ENCODE measurements around the gene TST. TPM values are rescaled to one million over a fixed set of nuclear protein-coding genes. Genes with fewer than 3 reads are reported as not detected.
A peak's percentile ranks its signal among the peaks of the same experiment; 100 is the strongest.

TST gene
- total and polyA plus RNA-seq, 9 of the 15 experiments (the other 6 are each of a cell fraction or from before 2014, with no cell fraction given): 1.4 to 26.9 (median 12.4) TPM

DNA sequence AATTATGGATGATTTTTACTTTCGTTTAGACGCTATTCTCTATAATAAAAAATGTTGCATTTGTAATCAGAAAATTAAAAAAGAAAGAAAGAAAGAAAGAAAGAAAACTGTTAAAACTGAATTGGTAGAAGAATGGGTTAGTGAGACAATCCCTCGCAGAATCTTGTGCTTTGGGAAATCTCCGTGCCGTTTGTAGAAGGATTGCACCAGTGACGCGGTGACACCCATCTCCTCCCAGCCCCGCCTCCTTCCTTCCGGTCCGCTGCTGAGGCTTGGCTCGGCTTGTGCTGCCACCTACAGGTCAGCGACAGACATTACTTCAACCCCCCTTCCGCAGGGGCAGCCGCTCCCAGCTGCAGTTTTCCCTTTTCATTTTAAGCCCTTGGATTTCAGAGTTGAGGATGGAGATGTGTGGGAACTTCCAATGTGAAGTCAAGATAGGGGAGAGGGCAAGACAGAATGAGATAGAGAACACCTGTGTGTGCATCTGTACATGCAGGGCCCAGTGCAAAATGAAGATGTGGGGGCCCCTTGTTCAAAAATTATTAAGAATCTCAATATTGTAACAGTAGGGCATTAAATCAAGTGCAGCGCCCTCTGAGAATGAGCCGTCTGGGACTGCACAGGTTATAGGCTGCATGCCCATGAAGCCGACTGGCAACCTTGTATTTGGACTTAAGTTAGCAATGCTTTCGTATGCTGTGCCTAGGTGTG, 41.1 kb downstream of the TST start (continued):
- TF ChIP-seq RBM17 (IDR thresholded peaks at IDR 0.05; ENCODE audit: borderline replicate concordance, low read depth, low read length) (no peak), XRCC4 (IDR thresholded peaks at IDR 0.05; ENCODE audit: extremely low read depth, insufficient read depth, insufficient read length) (no peak), SRSF1 (IDR thresholded peaks at IDR 0.05; ENCODE audit: low read depth, low read length) (no peak), ZNF561 (CRISPR knock-in tag; conservative IDR thresholded peaks at IDR 0.05) (no peak), PPARD (CRISPR knock-in tag; IDR thresholded peaks at IDR 0.05) (no peak), NUFIP1 (IDR thresholded peaks at IDR 0.05; ENCODE audit: partially characterized antibody) (no peak), CEBPG (CRISPR knock-in tag; IDR thresholded peaks at IDR 0.05) (no peak), CEBPG (tag; conservative IDR thresholded peaks at IDR 0.05 in 1 of 2, IDR thresholded peaks at IDR 0.05 in 1 of 2) (0 out of 4 replicates have a peak, but pooled peaks have one; percentile 18 to 26), STAT5A (IDR thresholded peaks at IDR 0.05; ENCODE audit: borderline replicate concordance, low read length) (no peak), ZNF79 (CRISPR knock-in tag; IDR thresholded peaks at IDR 0.05; ENCODE audit: low read depth) (no peak), DMBX1 (CRISPR knock-in tag; IDR thresholded peaks at IDR 0.05; ENCODE audit: borderline replicate concordance) (no peak), POLR2B (IDR thresholded peaks at IDR 0.05; ENCODE audit: low read depth, partially characterized antibody) (no peak), PRPF4 (IDR thresholded peaks at IDR 0.05; ENCODE audit: insufficient read depth, low read depth, low read length, poor library complexity, severe bottlenecking) (no peak), NR2F6 (CRISPR knock-in tag; IDR thresholded peaks at IDR 0.05) (no peak), CBX2 (IDR thresholded peaks at IDR 0.05; ENCODE audit: insufficient read depth, low read length, poor library complexity, severe bottlenecking) (no peak), ZNF174 (CRISPR knock-in tag; IDR thresholded peaks at IDR 0.05) (no peak), SMC3 (conservative IDR thresholded peaks at IDR 0.05; ENCODE audit: insufficient read depth, low read depth, low read length) (peak; percentile 49), BRF1 (IDR thresholded peaks at IDR 0.05; ENCODE audit: borderline replicate concordance, extremely low read depth, insufficient read length) (no peak)
- TF ChIP-seq, protein P1, sequence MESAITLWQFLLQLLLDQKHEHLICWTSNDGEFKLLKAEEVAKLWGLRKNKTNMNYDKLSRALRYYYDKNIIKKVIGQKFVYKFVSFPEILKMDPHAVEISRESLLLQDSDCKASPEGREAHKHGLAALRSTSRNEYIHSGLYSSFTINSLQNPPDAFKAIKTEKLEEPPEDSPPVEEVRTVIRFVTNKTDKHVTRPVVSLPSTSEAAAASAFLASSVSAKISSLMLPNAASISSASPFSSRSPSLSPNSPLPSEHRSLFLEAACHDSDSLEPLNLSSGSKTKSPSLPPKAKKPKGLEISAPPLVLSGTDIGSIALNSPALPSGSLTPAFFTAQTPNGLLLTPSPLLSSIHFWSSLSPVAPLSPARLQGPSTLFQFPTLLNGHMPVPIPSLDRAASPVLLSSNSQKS (CRISPR knock-in tag; IDR thresholded peaks at IDR 0.05): no peak
- TF ChIP-seq, protein P2, sequence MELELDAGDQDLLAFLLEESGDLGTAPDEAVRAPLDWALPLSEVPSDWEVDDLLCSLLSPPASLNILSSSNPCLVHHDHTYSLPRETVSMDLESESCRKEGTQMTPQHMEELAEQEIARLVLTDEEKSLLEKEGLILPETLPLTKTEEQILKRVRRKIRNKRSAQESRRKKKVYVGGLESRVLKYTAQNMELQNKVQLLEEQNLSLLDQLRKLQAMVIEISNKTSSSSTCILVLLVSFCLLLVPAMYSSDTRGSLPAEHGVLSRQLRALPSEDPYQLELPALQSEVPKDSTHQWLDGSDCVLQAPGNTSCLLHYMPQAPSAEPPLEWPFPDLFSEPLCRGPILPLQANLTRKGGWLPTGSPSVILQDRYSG (tag; conservative IDR thresholded peaks at IDR 0.05; ENCODE audit: low read depth): no peak
- TF ChIP-seq, protein P3, sequence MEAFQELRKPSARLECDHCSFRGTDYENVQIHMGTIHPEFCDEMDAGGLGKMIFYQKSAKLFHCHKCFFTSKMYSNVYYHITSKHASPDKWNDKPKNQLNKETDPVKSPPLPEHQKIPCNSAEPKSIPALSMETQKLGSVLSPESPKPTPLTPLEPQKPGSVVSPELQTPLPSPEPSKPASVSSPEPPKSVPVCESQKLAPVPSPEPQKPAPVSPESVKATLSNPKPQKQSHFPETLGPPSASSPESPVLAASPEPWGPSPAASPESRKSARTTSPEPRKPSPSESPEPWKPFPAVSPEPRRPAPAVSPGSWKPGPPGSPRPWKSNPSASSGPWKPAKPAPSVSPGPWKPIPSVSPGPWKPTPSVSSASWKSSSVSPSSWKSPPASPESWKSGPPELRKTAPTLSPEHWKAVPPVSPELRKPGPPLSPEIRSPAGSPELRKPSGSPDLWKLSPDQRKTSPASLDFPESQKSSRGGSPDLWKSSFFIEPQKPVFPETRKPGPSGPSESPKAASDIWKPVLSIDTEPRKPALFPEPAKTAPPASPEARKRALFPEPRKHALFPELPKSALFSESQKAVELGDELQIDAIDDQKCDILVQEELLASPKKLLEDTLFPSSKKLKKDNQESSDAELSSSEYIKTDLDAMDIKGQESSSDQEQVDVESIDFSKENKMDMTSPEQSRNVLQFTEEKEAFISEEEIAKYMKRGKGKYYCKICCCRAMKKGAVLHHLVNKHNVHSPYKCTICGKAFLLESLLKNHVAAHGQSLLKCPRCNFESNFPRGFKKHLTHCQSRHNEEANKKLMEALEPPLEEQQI (IDR thresholded peaks at IDR 0.05): no peak
- TF ChIP-seq, protein P4, sequence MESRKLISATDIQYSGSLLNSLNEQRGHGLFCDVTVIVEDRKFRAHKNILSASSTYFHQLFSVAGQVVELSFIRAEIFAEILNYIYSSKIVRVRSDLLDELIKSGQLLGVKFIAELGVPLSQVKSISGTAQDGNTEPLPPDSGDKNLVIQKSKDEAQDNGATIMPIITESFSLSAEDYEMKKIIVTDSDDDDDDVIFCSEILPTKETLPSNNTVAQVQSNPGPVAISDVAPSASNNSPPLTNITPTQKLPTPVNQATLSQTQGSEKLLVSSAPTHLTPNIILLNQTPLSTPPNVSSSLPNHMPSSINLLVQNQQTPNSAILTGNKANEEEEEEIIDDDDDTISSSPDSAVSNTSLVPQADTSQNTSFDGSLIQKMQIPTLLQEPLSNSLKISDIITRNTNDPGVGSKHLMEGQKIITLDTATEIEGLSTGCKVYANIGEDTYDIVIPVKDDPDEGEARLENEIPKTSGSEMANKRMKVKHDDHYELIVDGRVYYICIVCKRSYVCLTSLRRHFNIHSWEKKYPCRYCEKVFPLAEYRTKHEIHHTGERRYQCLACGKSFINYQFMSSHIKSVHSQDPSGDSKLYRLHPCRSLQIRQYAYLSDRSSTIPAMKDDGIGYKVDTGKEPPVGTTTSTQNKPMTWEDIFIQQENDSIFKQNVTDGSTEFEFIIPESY (CRISPR knock-in tag; IDR thresholded peaks at IDR 0.05): no peak

All from K562 (cell line).